Vagina (tissue), 2 donors: ENCODE measurements around the gene RGS10.

ENCODE experiments used
- POLR2A ChIP-seq, 2 donors: fragments of 450-650 bp; IDR thresholded peaks; one replicate each; pipeline ENCODE4 v1.6.1; 2017; ENCODE audit warnings: antibody characterized with exemption in 2 of 2, mild to moderate bottlenecking in 2 of 2, moderate library complexity in 2 of 2
- POLR2AphosphoS5 ChIP-seq, 2 donors: sonication (generic); formaldehyde crosslinking; IDR thresholded peaks; one replicate each; pipeline ENCODE4 v1.9.0; 2017; ENCODE audit warnings: antibody characterized with exemption in 2 of 2, mild to moderate bottlenecking in 2 of 2, low read depth in 1 of 2; ENCODE audit not compliant: insufficient read depth in 1 of 2
- TF ChIP-seq, protein P1 (sequence below), 3 experiments: fragments of 450-650 bp in 2 of 3; fragments of 200-600 bp in 1 of 3; sonication (generic) in 1 of 3; IDR thresholded peaks; one replicate each; pipeline ENCODE4 v1.5.1; 2017 to 2019; ENCODE audit warnings: antibody characterized with exemption in 3 of 3, mild to moderate bottlenecking in 2 of 3, moderate library complexity in 2 of 3

DNA sequence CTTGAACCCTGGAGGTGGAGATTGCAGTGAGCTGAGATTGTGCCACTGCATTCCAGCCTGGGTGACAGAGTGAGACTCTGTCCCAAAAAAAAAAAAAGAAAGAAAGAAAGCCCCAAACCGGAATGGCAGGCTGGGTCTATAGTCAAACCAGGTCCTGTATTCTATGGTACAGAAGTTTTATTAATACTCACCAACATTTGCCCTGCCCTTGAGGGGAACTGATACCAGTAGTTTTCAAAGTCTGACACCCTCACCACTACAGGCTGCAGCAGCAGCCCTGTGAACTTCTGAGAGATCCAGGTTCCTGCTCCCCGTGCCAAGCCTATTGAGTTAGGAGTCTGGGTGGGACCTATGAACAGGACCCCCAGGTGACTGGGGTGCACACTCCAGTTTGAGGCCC is 80.6 kb downstream of the RGS10 start:
- TF ChIP-seq, protein P1, sequence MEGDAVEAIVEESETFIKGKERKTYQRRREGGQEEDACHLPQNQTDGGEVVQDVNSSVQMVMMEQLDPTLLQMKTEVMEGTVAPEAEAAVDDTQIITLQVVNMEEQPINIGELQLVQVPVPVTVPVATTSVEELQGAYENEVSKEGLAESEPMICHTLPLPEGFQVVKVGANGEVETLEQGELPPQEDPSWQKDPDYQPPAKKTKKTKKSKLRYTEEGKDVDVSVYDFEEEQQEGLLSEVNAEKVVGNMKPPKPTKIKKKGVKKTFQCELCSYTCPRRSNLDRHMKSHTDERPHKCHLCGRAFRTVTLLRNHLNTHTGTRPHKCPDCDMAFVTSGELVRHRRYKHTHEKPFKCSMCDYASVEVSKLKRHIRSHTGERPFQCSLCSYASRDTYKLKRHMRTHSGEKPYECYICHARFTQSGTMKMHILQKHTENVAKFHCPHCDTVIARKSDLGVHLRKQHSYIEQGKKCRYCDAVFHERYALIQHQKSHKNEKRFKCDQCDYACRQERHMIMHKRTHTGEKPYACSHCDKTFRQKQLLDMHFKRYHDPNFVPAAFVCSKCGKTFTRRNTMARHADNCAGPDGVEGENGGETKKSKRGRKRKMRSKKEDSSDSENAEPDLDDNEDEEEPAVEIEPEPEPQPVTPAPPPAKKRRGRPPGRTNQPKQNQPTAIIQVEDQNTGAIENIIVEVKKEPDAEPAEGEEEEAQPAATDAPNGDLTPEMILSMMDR (IDR thresholded peaks at IDR 0.05) = no peak
- TF ChIP-seq POLR2AphosphoS5 (IDR thresholded peaks at IDR 0.05; ENCODE audit: insufficient read depth in 1 of 2, low read depth in 1 of 2) (no peak), POLR2A (IDR thresholded peaks at IDR 0.05) (no peak)
